WTC11 (cell line): ENCODE results near the gene RECK. TPM values are rescaled to one million over a fixed set of nuclear protein-coding genes. Genes with fewer than 3 reads are reported as not detected.

Experiments
- ATAC-seq: fragments of 200-7000 bp; cut with Tn5 transposase; 2 replicates; pipeline ENCODE4 v1.10.0; 2021; ENCODE audit warnings: mild to moderate bottlenecking, moderate library complexity
- Bru-seq: library from RNA; stranded (reverse); fragments of 400-500 nt; gene quantifications from one replicate; lab custom pipeline; 2021; lab: Mats Ljungman, UMichigan
- CTCF ChIA-PET: fragments of 300-600 bp; sonication (Branson Sonifier 250); formaldehyde crosslinking; loops from one replicate; lab custom pipeline; 2021; ENCODE audit warnings: antibody characterized with exemption; lab: Charles Lee
- POLR2A ChIA-PET: fragments of 350-600 bp; sonication (Branson Sonifier 250); formaldehyde crosslinking; loops from one replicate; lab custom pipeline; 2021; ENCODE audit warnings: antibody characterized with exemption; lab: Charles Lee
- DNase-seq: peaks from one replicate; pipeline ENCODE4 v3.0.0; 2021; ENCODE audit warnings: low spot score
- H3K27ac Mint-ChIP-seq: 2 replicates; pipeline ENCODE4 v1.8.0; 2021; ENCODE audit warnings: mixed read lengths
- H3K27me3 Mint-ChIP-seq: 2 replicates; pipeline ENCODE4 v1.8.0; 2021; ENCODE audit warnings: low read depth, mild to moderate bottlenecking, moderate library complexity, mixed read lengths
- H3K36me3 Mint-ChIP-seq: 2 replicates; pipeline ENCODE4 v1.8.0; 2021; ENCODE audit warnings: mixed read lengths
- H3K4me1 Mint-ChIP-seq: 2 replicates; pipeline ENCODE4 v1.8.0; 2022; ENCODE audit warnings: mixed read lengths
- H3K4me3 Mint-ChIP-seq: 2 replicates; pipeline ENCODE4 v1.8.0; 2021; ENCODE audit warnings: mild to moderate bottlenecking, moderate library complexity, mixed read lengths
- H3K9me3 Mint-ChIP-seq: 2 replicates; pipeline ENCODE4 v1.8.0; 2021; ENCODE audit warnings: mixed read lengths
- AR ChIP-seq: fragments of 250-450 bp; sonication (Bioruptor Pico); IDR thresholded peaks from 2 replicates; pipeline ENCODE4 v1.9.0; 2021; ENCODE audit warnings: mild to moderate bottlenecking
- ATF1 ChIP-seq: sonication (generic); formaldehyde crosslinking; IDR thresholded peaks from 2 replicates; pipeline ENCODE4 v1.8.1; 2023; ENCODE audit warnings: mild to moderate bottlenecking, moderate library complexity, missing genetic modification reagents
- ATF3 ChIP-seq: sonication (generic); formaldehyde crosslinking; conservative IDR thresholded peaks from 2 replicates; pipeline ENCODE4 v1.8.1; 2022; ENCODE audit warnings: mild to moderate bottlenecking, missing genetic modification reagents
- E2F1 ChIP-seq: sonication (generic); formaldehyde crosslinking; IDR thresholded peaks from 2 replicates; pipeline ENCODE4 v1.8.0; 2022; ENCODE audit warnings: mild to moderate bottlenecking, missing genetic modification reagents
- E2F4 ChIP-seq: sonication (generic); formaldehyde crosslinking; IDR thresholded peaks from 2 replicates; pipeline ENCODE4 v1.8.1; 2022; ENCODE audit warnings: low read depth, mild to moderate bottlenecking, moderate library complexity, missing genetic modification reagents, borderline replicate concordance
- FOXJ3 ChIP-seq: sonication (generic); formaldehyde crosslinking; IDR thresholded peaks from 2 replicates; pipeline ENCODE4 v1.9.0; 2021; ENCODE audit warnings: missing genetic modification reagents, mild to moderate bottlenecking, borderline replicate concordance
- FOXP4 ChIP-seq: sonication (generic); formaldehyde crosslinking; IDR thresholded peaks from 2 replicates; pipeline ENCODE4 v1.8.0; 2022; ENCODE audit warnings: mild to moderate bottlenecking, missing genetic modification reagents
- GABPB1 ChIP-seq: sonication (generic); formaldehyde crosslinking; IDR thresholded peaks from 2 replicates; pipeline ENCODE4 v1.8.1; 2023; ENCODE audit warnings: mild to moderate bottlenecking, missing genetic modification reagents
- MAX ChIP-seq: sonication (generic); formaldehyde crosslinking; IDR thresholded peaks from 2 replicates; pipeline ENCODE4 v1.8.0; 2022; ENCODE audit warnings: mild to moderate bottlenecking, missing genetic modification reagents
- MLX ChIP-seq: sonication (generic); formaldehyde crosslinking; IDR thresholded peaks from 2 replicates; pipeline ENCODE4 v1.8.1; 2023; ENCODE audit warnings: mild to moderate bottlenecking, missing genetic modification reagents, moderate library complexity
- MYBL2 ChIP-seq: sonication (generic); formaldehyde crosslinking; IDR thresholded peaks from 2 replicates; pipeline ENCODE4 v1.8.1; 2023; ENCODE audit warnings: mild to moderate bottlenecking, moderate library complexity, missing genetic modification reagents
- PRRX2 ChIP-seq: fragments of 250-450 bp; sonication (Bioruptor Pico); IDR thresholded peaks from 2 replicates; pipeline ENCODE4 v1.8.0; 2021; ENCODE audit warnings: mild to moderate bottlenecking
- TP53 ChIP-seq: sonication (generic); formaldehyde crosslinking; IDR thresholded peaks from 2 replicates; pipeline ENCODE4 v1.8.1; 2023; ENCODE audit warnings: mild to moderate bottlenecking, missing genetic modification reagents
- ZBTB43 ChIP-seq: sonication (generic); formaldehyde crosslinking; IDR thresholded peaks from 2 replicates; pipeline ENCODE4 v1.8.1; 2023; ENCODE audit warnings: mild to moderate bottlenecking, missing genetic modification reagents
- ZNF138 ChIP-seq: sonication (generic); formaldehyde crosslinking; conservative IDR thresholded peaks from 2 replicates; pipeline ENCODE4 v1.8.1; 2022; ENCODE audit warnings: mild to moderate bottlenecking, moderate library complexity, missing genetic modification reagents
- ZNF219 ChIP-seq: sonication (generic); formaldehyde crosslinking; IDR thresholded peaks from 2 replicates; pipeline ENCODE4 v1.8.0; 2023; ENCODE audit warnings: missing genetic modification reagents, mild to moderate bottlenecking, borderline replicate concordance
- ZNF317 ChIP-seq: sonication (generic); formaldehyde crosslinking; IDR thresholded peaks from 2 replicates; pipeline ENCODE4 v1.8.1; 2023; ENCODE audit warnings: low read depth, mild to moderate bottlenecking, moderate library complexity, missing genetic modification reagents, borderline replicate concordance
- ZNF425 ChIP-seq: fragments of 250-450 bp; sonication (Bioruptor Pico); conservative IDR thresholded peaks from 2 replicates; pipeline ENCODE4 v1.9.0; 2021; ENCODE audit warnings: mild to moderate bottlenecking
- ZSCAN18 ChIP-seq: fragments of 250-450 bp; sonication (Bioruptor Pico); IDR thresholded peaks from 2 replicates; pipeline ENCODE4 v2.1.2; 2022; ENCODE audit warnings: mild to moderate bottlenecking, moderate library complexity
- long read RNA-seq, 3 experiments: library from RNA in 1 of 3; library from capped mRNA in 1 of 3; library from polyadenylated mRNA in 1 of 3; unstranded in 2 of 3; stranded (forward) in 1 of 3; transcript quantifications; one replicate each; pipeline ENCODE4 v2.0.0, GENCODE V29; 2021
- total RNA-seq: library from RNA; stranded (reverse); gene quantifications from 3 replicates; pipeline ENCODE4 v1.2.3, GENCODE V29; 2021

RECK gene
- 9.9 to 11.2 TPM (median 10.3 TPM) in 3 replicates for total RNA-seq
- percentile 79 among the genes with signal in this experiment for Bru-seq, nascent RNA
- long read RNA-seq, experiment 1, full-length matches to known transcripts = 48 of 107 reads
- long read RNA-seq, experiment 1, partial matches to known transcripts = 19 of 107 reads
- long read RNA-seq, experiment 1, other reads (novel, unspliced or antisense) = 40 of 107 reads
- long read RNA-seq, experiment 2, partial matches to known transcripts = 5 of 14 reads
- long read RNA-seq, experiment 2, other reads (novel, unspliced or antisense) = 5 of 14 reads
- long read RNA-seq, experiment 3, partial matches to known transcripts = 1 of 5 reads
- long read RNA-seq, experiment 3, other reads (novel, unspliced or antisense) = 3 of 5 reads

GRCh38 chr9:36036780-36037548, at the start of gene RECK:
RECK (plus strand) TSS chr9:36036913; CDS start chr9:36036999, 86 bp downstream.
- DNase-seq = peak; percentile 96
- TF ChIP-seq TP53 (CRISPR knock-in tag) = peak; percentile 40; the same call in 1 of the 2 replicates
- no peak for TF ChIP-seq GABPB1 (CRISPR knock-in tag)
- no peak for TF ChIP-seq PRRX2 (CRISPR knock-in tag)
- peak; percentile 13; the same call in 1 of the 2 replicates for TF ChIP-seq MAX (CRISPR knock-in tag)
- 0 out of 2 replicates have a peak, but pooled peaks have one; percentile 28 for TF ChIP-seq E2F1 (CRISPR knock-in tag)
- TF ChIP-seq ATF3 = no peak
- no peak for TF ChIP-seq ZBTB43 (CRISPR knock-in tag)
- no peak for TF ChIP-seq ZNF425
- TF ChIP-seq FOXJ3 = no peak
- TF ChIP-seq MYBL2 = no peak
- TF ChIP-seq ZNF317 (CRISPR knock-in tag) = 0 out of 2 replicates have a peak, but pooled peaks have one; percentile 26
- TF ChIP-seq E2F4 (CRISPR knock-in tag) = peak; percentile 12; the same call in 1 of the 2 replicates
- TF ChIP-seq MLX = no peak
- no peak for TF ChIP-seq ATF1 (CRISPR knock-in tag)
- TF ChIP-seq ZSCAN18 (CRISPR knock-in tag) = no peak
- peak; percentile 65; the same call in 1 of the 2 replicates for TF ChIP-seq FOXP4 (CRISPR knock-in tag)
- no peak for TF ChIP-seq ZNF219
- 0 out of 2 replicates have a peak, but pooled peaks have one; percentile 20 for TF ChIP-seq ZNF138
- no peak for TF ChIP-seq AR (CRISPR knock-in tag)

More at GRCh38 chr9:36036780-36037548, at the start of gene RECK:
- Mint-ChIP-seq H3K4me3 (peak within 1 kb of the TSS; percentile 93), H3K36me3 (no peaks in the 10 kb centered on the region), H3K4me1 (peaks cover 28% of the 10 kb centered on the region), H3K9me3 (no peaks in the 10 kb centered on the region), H3K27ac (peak within 1 kb of the TSS; percentile 91), H3K27me3 (no peaks in the 10 kb centered on the region; the same call in 1 of the 2 replicates)
- ATAC-seq = peak; percentile 91
- ChIA-PET POLR2A (interaction anchor here (1.0 to 1.8 kb wide), 4 partner anchors 9 to 20 kb away, joined by 3 to 4 read pairs (median 4); no protein-coding TSS in a partner anchor), CTCF (interaction anchor here (0.7 to 2.9 kb wide), 9 partner anchors 14 to 480 kb away, joined by 3 to 22 read pairs (median 4); no protein-coding TSS in a partner anchor)
